OCI-LY7 (cell line): ENCODE data around the gene SCNN1B. TPM values are rescaled to one million over a fixed set of nuclear protein-coding genes. Genes with fewer than 3 reads are reported as not detected.
"Not testable (repeated sequence)": the region's sequence is repeated elsewhere in the genome, so short reads cannot be mapped to it uniquely, and the experiment has no call there.

ENCODE experiments used
- BruUV-seq: library from RNA; stranded (reverse); fragments of 400-500 nt; replicated peaks from 2 replicates; lab custom pipeline; 2021; lab: Mats Ljungman, UMichigan
- CTCF ChIA-PET: fragments of 300-600 bp; sonication (Branson Sonifier 250); formaldehyde crosslinking; loops from one replicate; lab custom pipeline; 2022; ENCODE audit warnings: antibody characterized with exemption; ENCODE audit not compliant: unreplicated experiment; lab: Charles Lee
- POLR2A ChIA-PET: fragments of 300-600 bp; sonication (Branson Sonifier 250); formaldehyde crosslinking; loops from one replicate; lab custom pipeline; 2022; ENCODE audit warnings: antibody characterized with exemption; lab: Charles Lee
- DNase-seq: peaks from one replicate; pipeline ENCODE4 v3.0.0-alpha.2; 2015; ENCODE audit warnings: low spot score
- H2AFZ ChIP-seq: fragments of 200-600 bp; sonication (generic), shearing (Covaris generic); 2 replicates; pipeline ENCODE4 v1.6.1; 2014; ENCODE audit warnings: mild to moderate bottlenecking, antibody characterized with exemption, low read length, moderate library complexity
- H3K27ac ChIP-seq: fragments of 200-600 bp; sonication (generic); 2 replicates; pipeline ENCODE4 v1.5.1; 2014; ENCODE audit warnings: mixed run types, low read depth, mild to moderate bottlenecking, moderate library complexity, low read length, inconsistent platforms; ENCODE audit not compliant: poor library complexity, severe bottlenecking
- H3K36me3 ChIP-seq: fragments of 200-600 bp; sonication (generic); 2 replicates; pipeline ENCODE4 v1.6.1; 2014; ENCODE audit warnings: mild to moderate bottlenecking, antibody characterized with exemption, low read length, moderate library complexity, mixed read lengths; ENCODE audit not compliant: insufficient read depth
- H3K4me1 ChIP-seq: fragments of 200-600 bp; sonication (generic); 2 replicates; pipeline ENCODE4 v1.5.1; 2014; ENCODE audit warnings: mild to moderate bottlenecking, low read length; ENCODE audit not compliant: insufficient read depth, poor library complexity, severe bottlenecking
- H3K4me2 ChIP-seq: fragments of 200-600 bp; sonication (generic); 2 replicates; pipeline ENCODE4 v1.6.1; 2014; ENCODE audit warnings: mild to moderate bottlenecking, low read length
- H3K4me3 ChIP-seq: fragments of 200-600 bp; sonication (generic); 2 replicates; pipeline ENCODE4 v1.5.1; 2014; ENCODE audit warnings: mild to moderate bottlenecking, low read depth, low read length; ENCODE audit not compliant: poor library complexity, severe bottlenecking
- H3K79me2 ChIP-seq: fragments of 200-600 bp; sonication (generic); 2 replicates; pipeline ENCODE4 v1.6.1; 2016; ENCODE audit warnings: low read depth, mild to moderate bottlenecking, low read length, moderate library complexity, mixed read lengths; ENCODE audit not compliant: insufficient read depth
- H3K9me2 ChIP-seq: fragments of 200-600 bp; sonication (generic); 2 replicates; pipeline ENCODE4 v1.6.1; 2016; ENCODE audit warnings: mild to moderate bottlenecking, low read length, mixed read lengths; ENCODE audit not compliant: insufficient read depth
- H3K9me3 ChIP-seq: fragments of 200-600 bp; sonication (generic); 2 replicates; pipeline ENCODE4 v1.6.1; 2014; ENCODE audit warnings: mild to moderate bottlenecking, mixed run types, low read length, mixed read lengths
- H4K20me1 ChIP-seq: fragments of 200-600 bp; sonication (generic); 2 replicates; pipeline ENCODE4 v1.6.1; 2014; ENCODE audit warnings: mild to moderate bottlenecking, antibody characterized with exemption, low read length, moderate library complexity, mixed read lengths; ENCODE audit not compliant: insufficient read depth
- EZH2phosphoT487 ChIP-seq: fragments of 200-600 bp; sonication (generic); IDR thresholded peaks from 2 replicates; pipeline ENCODE4 v1.6.1; 2018; ENCODE audit warnings: low read depth, borderline replicate concordance, mild to moderate bottlenecking, mixed run types, antibody characterized with exemption, low read length, moderate library complexity, mixed read lengths
- intact Hi-C: fragments of 100-400 bp; cut with micrococcal nuclease; formaldehyde crosslinking; loops from one replicate; pipeline ENCODE4 v1.10.0; 2022; ENCODE audit not compliant: unreplicated experiment
- total RNA-seq, 2 experiments: library from RNA; depleted of rRNA in 1 of 2; stranded (reverse); fragments of >200 nt in 1 of 2; shearing (Covaris generic) in 1 of 2; gene quantifications; 2 replicates each; pipeline ENCODE4 v1.2.3, GENCODE V29; 2014 to 2022
- TF ChIP-seq, protein P1 (sequence below): fragments of 200-600 bp; sonication (generic); conservative IDR thresholded peaks from 2 replicates; pipeline ENCODE4 v1.5.1; 2014; ENCODE audit warnings: mild to moderate bottlenecking, antibody characterized with exemption, low read length, moderate library complexity, mixed read lengths

Gene SCNN1B
- total RNA-seq, 2 experiments from 2014 or later = 0.23 TPM; not detected in 1

DNA sequence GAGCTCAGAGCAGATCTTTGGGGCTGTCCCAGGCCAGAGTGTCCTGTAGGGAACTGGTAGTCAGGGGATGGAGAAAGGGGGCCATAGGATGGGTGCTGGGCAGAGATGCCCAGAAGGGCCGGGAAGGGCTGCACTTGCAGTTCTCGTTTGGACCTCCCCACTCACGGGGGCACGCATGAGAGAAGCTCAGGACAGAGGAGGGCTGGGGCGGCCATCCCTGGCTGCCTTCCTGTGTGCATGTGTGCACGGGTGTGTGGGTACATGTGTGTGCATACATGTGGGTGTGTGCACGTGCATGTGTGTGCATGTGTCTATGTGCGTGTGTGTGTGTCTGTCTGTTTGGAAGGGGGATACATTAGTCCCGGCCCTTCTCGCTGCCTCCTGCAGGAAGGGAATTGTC lies 77.6 kb downstream of the SCNN1B start:
- no peaks in the 10 kb centered on the region for H3K79me2 ChIP-seq
- no peak overlapping the region for H3K27ac ChIP-seq
- no peak overlapping the region for H2AFZ ChIP-seq
- no peaks in the 10 kb centered on the region for H3K9me3 ChIP-seq
- no peak overlapping the region for H3K4me2 ChIP-seq
- H3K36me3 ChIP-seq = no peaks in the 10 kb centered on the region
- ChIA-PET POLR2A (interaction anchor here (0.6 kb wide), 1 partner anchor 244 kb away, joined by 8 read pairs; no protein-coding TSS in a partner anchor), CTCF (no interaction called here)
- no peak for DNase-seq
- TF ChIP-seq, protein P1, sequence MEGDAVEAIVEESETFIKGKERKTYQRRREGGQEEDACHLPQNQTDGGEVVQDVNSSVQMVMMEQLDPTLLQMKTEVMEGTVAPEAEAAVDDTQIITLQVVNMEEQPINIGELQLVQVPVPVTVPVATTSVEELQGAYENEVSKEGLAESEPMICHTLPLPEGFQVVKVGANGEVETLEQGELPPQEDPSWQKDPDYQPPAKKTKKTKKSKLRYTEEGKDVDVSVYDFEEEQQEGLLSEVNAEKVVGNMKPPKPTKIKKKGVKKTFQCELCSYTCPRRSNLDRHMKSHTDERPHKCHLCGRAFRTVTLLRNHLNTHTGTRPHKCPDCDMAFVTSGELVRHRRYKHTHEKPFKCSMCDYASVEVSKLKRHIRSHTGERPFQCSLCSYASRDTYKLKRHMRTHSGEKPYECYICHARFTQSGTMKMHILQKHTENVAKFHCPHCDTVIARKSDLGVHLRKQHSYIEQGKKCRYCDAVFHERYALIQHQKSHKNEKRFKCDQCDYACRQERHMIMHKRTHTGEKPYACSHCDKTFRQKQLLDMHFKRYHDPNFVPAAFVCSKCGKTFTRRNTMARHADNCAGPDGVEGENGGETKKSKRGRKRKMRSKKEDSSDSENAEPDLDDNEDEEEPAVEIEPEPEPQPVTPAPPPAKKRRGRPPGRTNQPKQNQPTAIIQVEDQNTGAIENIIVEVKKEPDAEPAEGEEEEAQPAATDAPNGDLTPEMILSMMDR = no peak
- no peak for TF ChIP-seq EZH2phosphoT487
- no TSS peak for BruUV-seq
- no peak overlapping the region for H3K4me3 ChIP-seq
- no peaks in the 10 kb centered on the region for H4K20me1 ChIP-seq
- intact Hi-C loops = no loop called here
- H3K9me2 ChIP-seq = no peaks in the 10 kb centered on the region
- no peaks in the 10 kb centered on the region for H3K4me1 ChIP-seq

DNA sequence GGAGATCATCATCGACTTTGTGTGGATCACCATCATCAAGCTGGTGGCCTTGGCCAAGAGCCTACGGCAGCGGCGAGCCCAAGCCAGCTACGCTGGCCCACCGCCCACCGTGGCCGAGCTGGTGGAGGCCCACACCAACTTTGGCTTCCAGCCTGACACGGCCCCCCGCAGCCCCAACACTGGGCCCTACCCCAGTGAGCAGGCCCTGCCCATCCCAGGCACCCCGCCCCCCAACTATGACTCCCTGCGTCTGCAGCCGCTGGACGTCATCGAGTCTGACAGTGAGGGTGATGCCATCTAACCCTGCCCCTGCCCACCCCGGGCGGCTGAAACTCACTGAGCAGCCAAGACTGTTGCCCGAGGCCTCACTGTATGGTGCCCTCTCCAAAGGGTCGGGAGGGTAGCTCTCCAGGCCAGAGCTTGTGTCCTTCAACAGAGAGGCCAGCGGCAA lies 78.4 kb downstream of the SCNN1B start:
- Histone ChIP-seq H3K9me2 (no peaks in the 10 kb centered on the region), H3K4me3 (no peak overlapping the region), H3K9me3 (no peaks in the 10 kb centered on the region), H3K79me2 (no peaks in the 10 kb centered on the region), H3K27ac (no peak overlapping the region), H3K36me3 (no peaks in the 10 kb centered on the region), H4K20me1 (no peaks in the 10 kb centered on the region), H3K4me2 (no peak overlapping the region), H3K4me1 (no peaks in the 10 kb centered on the region), H2AFZ (no peak overlapping the region)
- POLR2A ChIA-PET = interaction anchor here (0.6 kb wide), 1 partner anchor 243 kb away, joined by 8 read pairs; no protein-coding TSS in a partner anchor
- intact Hi-C loops = no loop called here
- TF ChIP-seq EZH2phosphoT487 = no peak
- TF ChIP-seq, protein P1 = no peak
- CTCF ChIA-PET = no interaction called here
- no TSS peak for BruUV-seq
- no peak for DNase-seq

DNA sequence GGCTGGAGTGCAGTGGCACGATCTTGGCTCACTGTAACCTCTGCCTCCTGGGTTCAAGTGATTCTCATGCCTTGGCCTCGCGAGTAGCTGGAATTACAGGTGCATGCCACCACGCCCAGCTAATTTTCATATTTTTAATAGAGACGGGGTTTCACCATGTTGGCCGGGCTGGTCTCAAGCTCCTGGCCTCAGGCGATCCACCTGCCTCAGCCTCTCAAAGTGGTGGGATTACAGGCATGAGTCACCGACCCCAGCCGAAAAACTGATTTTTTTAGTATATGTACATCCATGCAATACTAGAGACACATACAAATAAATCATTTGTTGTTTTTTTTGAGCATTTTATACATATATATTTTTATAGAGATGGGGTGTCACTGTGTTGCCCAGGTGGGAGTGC lies 79.6 kb downstream of the SCNN1B start:
- H2AFZ ChIP-seq, H4K20me1 ChIP-seq, H3K4me3 ChIP-seq, H3K9me3 ChIP-seq, H3K4me2 ChIP-seq, DNase-seq, intact Hi-C loops, H3K36me3 ChIP-seq, H3K79me2 ChIP-seq, H3K4me1 ChIP-seq, H3K9me2 ChIP-seq, CTCF ChIA-PET, H3K27ac ChIP-seq, BruUV-seq: not testable (repeated sequence)
- POLR2A ChIA-PET = interaction anchor here (1.5 kb wide), 1 partner anchor 16 kb away, joined by 3 read pairs; no protein-coding TSS in a partner anchor
